DMS 273 (cell line): ENCODE results near the gene CSNK1G1.
"Not testable (repeated sequence)": the region's sequence is repeated elsewhere in the genome, so short reads cannot be mapped to it uniquely, and the experiment has no call there.

ENCODE experiments used
- DNase-seq: peaks from one replicate; lab custom pipeline; 2025; ENCODE audit not compliant: unreplicated experiment; lab: John Stamatoyannopoulos, UW

CSNK1G1 gene

DNA sequence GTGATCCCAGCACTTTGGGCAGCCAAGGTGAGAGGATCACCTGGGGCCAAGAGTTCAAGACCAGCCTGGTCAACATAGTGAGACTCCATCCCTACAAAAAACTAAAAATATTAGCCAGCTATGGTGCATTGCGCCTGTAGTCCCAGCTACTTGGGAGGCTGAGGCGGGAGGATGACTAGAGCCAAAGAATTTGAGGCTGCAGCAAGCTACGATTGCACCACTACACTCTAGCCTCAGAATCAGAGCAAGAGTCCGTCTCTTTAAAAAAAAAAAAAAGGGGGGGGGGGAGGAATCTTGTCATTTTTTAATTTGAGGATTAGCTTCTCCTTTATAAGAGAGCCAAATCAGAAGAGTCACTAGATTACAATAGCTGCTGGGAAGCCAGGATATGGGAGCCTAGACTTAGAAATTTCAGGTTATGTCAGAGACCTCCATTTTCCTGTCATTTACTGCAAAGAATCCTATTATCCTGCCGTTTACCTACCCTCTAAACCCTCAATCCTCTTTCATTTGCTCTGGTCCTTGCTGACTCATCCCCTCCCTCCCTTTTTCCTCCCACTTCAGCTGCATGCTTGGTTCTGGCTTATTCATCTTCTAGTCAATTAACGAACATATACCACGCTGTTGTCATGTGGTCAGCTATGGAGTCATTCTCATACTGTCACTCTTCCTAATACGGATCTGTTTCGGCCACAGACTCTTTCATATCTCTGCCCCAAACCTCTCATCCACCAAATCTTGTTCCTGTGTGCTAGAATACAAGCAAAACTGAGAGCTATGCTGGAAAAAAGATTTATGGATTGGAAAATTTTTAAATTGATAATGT, 109.4 kb downstream of the CSNK1G1 start:
- DNase-seq = peak; percentile 4

DNA sequence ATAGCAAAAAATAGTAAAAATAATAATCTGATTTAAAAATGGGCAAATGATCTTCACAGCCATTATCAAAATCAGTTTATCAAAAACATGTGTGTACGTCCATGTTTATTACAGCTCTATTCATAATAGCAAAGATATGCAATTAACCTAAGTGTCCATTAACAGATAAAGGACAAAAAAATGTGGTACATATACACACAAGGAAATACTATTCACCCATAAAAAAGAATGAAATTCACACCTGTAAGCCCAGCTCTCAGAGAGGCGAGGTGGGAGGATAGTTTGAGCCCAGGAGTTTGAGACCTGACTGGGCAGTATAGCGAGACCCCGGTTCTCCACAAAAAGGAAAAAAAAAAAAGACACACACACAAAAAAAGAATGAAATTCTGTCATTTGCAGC, 110.6 kb downstream of the CSNK1G1 start:
- DNase-seq = no peak

DNA sequence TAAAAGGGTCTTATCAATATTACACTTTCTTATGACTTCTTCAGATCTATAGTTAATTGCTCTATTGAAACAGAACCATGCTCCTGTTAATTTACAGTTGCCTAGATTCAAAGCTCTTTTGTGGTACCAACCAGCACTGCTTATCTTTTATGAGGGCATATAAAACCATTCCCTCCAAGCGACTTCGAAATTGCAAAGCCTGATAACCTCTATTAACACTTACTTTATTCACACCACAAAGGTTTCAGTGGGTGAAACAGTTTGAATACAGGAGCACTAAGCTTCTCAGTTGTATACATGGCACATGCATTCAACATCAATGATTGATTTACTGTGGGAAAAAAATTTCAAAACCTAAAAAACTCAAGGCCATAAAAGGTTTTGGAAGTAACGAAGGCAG, 118.3 kb downstream of the CSNK1G1 start:
- no peak for DNase-seq

DNA sequence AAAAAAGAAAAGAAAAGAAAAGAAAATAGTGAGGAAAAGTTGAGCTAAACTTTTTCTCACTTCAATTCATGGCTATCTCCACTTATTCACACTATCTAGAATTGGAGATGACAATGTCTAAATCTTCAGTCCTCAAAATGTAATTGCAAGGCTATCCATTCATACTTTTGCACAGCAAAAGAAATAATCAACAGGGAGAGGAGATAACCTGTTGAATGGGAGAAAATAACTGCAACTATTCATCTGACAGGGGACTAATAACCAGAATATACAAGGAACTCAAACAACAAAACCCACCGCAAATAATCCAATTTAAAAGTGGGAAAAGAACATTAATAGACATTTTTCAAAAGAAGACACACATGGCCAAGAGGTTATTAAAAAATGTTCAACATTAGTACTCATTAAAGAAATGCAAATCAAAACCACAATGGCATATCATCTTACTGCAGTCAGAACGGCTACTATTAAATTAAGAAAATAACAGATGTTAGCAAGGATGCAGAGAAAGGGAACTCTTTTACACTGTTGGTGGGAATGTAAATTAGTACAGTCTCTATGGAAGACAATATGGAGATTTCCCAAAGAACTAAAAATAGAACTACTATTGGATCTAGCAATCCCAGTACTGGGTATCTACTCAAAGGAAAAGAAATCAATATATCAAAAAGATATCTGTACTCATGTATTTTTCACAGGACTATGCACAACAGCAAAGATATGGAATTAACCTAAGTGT, 119.6 kb downstream of the CSNK1G1 start:
- peak; percentile 50 for DNase-seq

DNA sequence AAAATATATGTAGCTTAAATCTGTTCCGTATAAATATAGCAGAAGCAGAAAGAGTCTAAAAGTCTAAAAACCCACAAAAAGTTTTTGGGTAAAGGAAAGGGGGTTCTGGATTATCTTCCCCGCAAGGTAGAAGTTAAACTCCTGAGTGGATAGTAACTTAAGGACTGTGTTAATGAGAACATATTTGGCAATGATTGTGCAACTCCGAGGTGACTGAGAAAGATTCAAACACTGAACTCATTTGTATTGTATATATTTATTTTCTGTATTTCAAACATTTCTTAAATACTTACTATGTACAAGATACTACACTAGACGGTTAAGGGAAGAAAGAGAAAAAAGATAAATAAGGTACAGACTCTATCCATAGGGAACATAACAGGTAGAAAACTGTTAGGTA, 120.4 kb downstream of the CSNK1G1 start:
- DNase-seq = no peak

DNA sequence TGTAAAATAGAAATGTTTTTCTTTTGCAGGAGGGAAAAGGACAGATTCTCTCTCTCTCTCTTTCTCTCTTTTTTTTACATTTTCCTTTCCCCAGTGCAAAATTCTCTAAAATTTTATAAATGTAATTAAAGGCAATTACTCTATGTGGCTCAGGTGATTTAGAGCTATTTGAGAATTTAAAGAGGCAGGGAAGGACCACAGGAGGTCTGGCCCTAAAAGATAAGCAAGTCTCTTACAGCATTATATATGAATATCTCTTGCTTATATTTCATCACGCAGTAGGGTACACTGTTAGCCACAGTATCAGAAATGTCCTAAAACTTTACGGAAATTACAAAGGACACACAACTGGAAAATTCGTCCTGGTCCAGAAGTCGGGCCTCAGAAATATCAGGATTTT, 122.7 kb downstream of the CSNK1G1 start:
- DNase-seq = no peak

DNA sequence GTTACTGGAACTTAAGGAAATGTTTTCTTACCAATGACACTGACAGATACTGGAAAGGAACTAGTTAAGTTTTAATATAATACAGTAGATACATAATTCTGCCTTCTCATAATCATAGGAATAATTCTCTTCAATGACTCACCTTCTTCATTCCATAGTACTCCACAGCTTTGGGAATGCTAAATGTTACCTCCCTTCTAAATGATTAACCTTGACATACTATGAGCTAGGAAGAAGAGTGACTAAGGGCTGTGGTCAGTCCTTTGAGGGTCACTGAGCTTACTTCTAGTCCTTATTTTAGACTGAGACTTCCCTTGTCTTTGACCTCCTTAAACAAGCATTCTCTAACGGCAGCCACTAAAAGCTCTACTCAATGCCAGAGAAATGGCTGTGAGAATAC, 123.6 kb downstream of the CSNK1G1 start:
- DNase-seq = no peak

DNA sequence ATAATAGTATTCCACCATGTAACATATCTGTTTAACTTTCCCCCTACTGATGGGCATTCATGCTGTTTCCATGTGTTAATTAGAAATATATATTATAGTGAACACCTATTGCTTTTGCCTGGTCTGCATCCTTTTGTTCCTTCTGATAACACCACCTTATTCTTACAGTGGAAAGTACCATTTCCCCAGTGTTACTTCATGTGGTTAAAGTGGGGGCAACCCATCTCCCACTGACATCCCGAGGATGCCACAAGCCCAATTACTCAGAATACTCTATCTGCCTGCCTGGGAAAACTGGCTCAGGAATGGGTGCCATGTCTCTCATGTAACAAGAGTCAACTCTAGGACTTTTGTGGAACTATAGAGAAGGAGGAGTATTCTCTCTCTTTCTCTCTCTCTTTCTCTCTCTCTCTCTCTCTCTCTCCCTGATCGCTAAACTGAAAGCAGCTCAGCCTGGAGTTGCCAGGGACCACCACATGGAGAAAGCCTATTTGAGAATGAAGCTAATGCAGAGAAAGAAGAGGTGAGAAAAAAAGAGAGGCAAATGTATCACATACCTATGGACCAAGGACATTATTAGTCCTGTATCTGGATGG, 126.7 kb downstream of the CSNK1G1 start:
- DNase-seq = no peak

DNA sequence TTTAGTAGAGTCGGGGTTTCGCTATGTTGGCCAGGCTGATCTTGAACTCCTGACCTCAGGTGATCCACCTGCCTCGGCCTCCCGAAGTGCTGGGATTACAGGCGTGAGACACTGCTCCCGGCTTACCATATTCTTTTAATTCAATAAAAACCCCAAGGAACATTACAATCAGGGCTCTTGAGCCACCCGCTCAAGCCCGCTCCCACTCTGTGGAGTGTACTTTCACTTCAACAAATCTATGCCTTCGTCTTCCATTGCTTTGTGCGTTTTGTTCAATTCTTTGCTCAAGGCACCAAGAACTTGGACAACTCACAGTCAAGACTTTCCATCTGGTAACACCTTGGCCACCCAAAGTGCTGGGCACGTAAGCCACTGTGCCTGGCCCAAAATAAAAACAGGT, 130.2 kb downstream of the CSNK1G1 start:
- no peak for DNase-seq

DNA sequence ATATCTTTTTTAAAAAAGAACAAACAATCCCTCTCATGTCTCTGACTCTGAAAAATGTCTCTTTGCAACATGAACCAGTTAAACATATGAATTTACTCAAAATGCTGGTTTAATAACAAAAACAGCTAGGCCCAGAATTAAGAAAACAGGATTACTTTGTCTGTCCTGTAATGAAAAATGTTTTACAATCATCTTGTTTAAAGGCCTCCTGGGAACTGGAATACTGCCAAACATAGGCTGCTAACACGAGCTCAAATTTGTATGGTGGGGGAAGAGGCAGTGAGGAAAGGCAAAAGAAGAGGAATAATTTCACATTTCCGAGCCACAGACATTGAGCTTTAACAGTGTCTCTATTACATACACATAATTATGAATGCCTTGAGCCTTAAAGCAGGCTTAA, 131.5 kb downstream of the CSNK1G1 start:
- peak; percentile 76 for DNase-seq

DNA sequence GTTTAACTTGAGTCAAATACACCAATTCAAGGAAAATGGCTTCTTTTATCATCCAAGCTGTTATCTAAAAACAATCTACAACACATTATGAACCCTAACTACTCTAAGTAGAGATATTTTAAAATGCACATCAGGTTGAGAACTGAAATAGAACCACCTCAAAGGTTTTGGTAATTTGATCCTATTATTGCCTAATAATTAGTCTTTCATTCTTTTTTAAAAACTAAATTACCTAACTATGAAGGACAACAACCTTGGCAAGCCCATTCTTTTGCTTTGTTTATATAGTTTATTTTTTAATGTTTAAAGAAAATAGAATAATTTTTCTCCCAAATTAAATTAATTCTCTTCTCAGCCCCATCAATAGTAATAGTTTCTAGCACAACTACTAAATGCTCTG, 132.1 kb downstream of the CSNK1G1 start:
- DNase-seq = no peak

DNA sequence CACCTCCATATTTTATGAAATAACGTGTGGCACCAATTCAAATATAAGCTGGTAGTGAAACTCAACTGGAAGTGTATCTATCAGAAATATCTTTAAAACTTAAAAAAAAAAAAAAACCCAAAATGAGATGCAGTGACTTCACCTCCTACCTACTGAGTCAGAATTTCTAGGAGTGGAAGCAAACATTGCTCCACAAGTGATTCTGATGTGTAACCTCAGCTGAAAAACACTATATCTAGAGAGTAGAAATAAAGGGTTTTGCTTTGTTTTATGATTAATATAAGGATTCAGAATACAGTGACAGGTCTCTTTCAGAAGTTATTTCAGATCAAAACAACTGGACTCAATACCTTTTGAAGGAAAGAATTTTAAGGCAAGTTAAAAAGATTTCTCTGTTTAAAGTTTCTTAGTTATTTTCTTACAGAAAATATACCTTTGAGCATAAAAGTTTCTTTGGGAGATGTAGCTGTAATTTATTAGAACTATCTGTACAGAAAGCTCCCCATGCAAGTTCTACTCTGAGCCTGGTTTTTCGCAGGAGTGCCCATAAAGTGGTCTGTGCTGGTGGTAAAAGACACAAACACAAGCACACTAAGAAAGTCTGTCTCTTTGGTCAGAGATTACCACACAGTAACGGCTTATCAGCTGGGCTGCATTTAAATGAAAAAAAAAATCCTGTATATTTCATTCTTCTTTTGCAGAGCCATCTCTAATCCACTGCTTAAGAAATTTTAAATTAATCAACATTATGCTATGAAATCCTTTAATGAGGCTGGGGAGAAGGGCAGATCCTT, 133.2 kb downstream of the CSNK1G1 start:
- peak; percentile 18 for DNase-seq

DNA sequence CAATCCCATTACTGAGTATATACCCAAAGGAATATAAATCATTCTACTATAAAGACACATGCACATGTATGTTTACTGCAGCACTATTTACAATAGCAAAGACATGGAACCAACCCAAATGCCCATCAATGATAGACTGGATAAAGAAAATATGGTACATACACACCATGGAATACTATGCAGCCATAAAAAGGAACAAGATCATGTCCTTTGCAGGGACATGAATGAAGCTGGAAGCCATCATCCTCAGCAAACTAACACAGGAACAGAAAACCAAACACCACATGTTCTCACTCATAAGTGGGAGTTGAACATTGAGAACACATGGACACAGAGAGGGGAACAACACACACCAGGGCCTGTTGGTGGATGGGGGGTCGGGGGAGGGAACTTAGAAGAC, 134.1 kb downstream of the CSNK1G1 start:
- not testable (repeated sequence) for DNase-seq

DNA sequence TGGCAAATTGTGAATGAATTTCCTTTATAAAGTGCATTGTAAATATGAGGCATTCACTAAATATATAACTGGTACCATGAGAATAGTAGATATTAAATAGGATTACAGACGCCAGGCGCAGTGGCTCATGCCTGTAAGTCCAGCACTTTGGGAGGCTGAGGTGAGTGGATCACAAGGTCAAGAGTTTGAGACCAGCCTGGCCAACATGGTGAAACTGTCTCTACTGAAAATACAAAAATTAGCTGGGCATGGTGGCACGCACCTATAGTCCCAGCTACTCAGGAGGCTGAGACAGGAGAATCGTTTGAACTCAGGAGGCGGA, 138.6 kb downstream of the CSNK1G1 start:
- not testable (repeated sequence) for DNase-seq

DNA sequence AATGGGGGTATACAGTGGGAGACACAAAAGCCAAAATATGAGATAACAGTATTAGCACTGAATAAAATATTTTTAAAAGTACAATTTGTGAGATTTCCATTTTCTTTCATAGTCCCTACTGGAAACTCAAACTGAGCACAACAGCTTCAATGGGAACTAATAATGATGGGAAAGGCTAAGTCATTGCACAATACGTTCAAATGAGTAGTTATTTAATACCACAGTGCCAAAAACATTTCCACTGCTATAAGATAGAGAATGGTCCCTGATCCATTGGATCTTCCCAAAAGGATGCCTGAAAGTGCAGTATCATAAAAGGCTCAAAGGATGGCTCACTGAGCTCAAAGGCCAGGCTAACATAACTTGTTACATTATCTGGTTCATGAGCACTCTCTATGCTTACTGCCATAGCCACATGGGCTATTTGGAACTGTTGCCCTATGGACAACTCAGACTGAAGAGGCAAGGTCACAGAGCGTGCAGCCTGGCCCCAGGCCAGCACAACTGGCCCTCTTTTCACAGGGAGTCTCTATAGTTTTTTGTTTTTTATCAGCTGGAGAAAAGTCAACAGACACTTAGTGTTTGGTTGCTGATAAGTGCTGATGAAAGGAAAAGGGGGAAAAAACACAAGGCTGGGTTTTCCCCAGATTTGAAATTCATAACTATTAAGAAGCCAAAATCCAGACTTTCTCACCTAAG, 139.1 kb downstream of the CSNK1G1 start:
- peak; percentile 8 for DNase-seq

DNA sequence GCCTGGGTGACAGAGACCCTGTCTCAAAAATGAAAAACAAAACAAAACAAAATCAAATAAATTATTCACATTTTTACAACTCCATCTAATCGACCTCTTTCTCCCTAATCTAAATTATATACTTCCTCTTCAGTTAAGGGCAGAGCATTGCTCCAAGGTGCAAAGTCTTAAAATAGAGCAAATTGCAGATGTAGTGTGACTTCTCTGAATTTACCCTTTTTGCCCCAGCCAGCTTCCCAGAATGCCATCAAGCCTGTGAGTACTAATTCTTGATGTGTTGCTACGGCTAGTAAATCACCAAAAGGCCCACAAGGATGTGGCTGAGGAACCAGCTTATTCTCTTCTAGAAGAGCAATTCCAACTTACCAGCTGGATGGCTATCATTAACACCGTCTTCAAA, 139.8 kb downstream of the CSNK1G1 start:
- no peak for DNase-seq

DNA sequence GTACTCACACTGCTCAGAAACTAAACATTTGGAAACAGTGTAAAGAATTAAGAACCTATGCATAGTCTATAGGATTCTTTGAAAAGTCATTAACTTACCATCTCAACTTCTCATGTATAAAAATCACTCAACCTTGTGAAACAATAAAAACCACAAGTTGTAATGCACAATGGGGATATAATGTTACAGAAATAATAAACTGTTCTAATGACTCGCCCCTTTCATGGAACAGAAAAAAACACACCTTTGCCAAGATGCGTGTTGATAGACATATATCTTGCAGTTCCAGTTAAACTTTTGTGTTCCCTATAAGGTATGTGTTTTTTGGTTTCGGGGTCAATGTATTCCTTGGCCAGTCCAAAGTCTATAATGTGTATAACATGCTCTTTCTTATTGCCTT, 142.3 kb downstream of the CSNK1G1 start:
- DNase-seq = no peak

DNA sequence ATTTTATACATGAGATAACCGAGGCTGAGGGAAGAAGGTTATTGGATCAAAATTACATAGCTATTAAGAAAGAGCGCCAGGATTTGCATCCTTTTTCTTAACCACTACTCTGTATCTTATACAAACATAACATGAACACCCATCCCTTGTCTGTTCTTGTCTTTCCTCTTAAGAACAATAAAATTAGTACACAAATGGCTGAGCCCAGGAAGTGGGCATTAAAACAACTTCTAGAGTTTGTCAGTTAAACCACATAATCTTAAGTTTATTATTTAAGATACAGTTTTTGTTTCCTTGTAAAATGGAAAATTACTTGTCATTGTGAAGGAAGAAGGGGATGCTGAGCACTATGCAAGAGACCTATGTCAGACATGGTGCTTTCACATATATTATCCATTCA, 144.3 kb downstream of the CSNK1G1 start:
- no peak for DNase-seq

DNA sequence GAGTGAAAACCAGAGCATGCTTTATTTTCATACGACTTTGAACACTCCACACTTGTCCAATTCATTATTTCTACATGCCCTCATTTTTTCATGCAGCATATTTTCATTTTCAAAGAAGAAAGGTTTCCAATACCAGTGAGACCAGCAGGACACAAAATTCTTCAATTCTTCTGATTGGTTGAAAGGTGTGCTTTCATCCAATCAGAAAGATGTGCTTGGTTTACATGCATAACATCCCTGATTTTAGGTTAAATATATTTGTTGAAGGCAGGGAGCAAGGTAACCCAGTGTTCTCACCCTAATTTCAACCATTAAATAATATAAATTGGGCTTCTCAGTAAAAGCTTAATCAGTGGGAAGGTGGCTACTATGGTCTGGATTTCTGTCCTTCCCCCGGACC, 145.6 kb downstream of the CSNK1G1 start:
- DNase-seq = peak; percentile 4

DNA sequence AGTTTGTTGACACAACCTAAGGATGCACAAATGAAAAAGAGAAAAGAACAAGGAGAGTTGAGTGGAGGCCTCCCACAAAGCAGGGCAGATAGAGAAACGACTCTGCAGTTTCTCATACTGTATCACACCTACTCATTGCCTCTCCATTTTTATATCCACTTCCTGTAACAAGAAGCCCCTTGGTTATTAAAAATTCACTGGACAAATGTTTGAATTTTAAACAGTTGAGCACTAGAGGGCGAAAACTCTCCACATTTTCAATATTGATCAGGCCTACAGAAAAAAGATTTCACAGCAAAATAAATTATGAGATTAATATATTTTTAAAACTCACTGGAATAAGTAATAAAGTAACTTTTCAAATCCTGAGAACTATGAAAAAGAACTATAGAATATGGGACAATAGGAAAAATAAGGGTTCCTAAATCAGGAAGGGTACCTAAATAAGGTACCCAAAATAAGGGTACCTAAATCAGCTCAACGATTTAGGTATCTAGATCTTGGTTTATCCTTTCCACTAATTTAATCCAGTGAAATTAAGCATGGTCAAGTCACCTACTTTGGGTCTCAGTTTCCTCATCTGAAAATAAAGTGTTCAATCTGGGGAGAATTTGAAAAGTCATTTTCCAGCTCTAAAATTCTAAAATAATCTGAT, 146.2 kb downstream of the CSNK1G1 start:
- DNase-seq = peak; percentile 47
